AG04450 (cell line): ENCODE measurements around the gene FHL1. TPM values are rescaled to one million over a fixed set of nuclear protein-coding genes. Genes with fewer than 3 reads are reported as not detected.

Experiments
- CTCF ChIA-PET: fragments of 300-600, 350-600 bp; formaldehyde crosslinking; extraction: SDS; loops from one replicate; lab custom pipeline; 2022; ENCODE audit warnings: antibody characterized with exemption, inconsistent platforms; lab: Charles Lee
- POLR2A ChIA-PET: fragments of 350-600 bp; formaldehyde crosslinking; extraction: SDS; loops from one replicate; lab custom pipeline; 2021; ENCODE audit warnings: antibody characterized with exemption, inconsistent platforms; lab: Yijun Ruan, JAX
- DNase-seq: peaks from one replicate; pipeline ENCODE4 v3.0.0-alpha.2; 2011; ENCODE audit warnings: low read depth, low spot score
- H3K27ac ChIP-seq: one replicate; pipeline ENCODE4 v1.5.1; 2012; ENCODE audit warnings: low read depth, low read length, control low read depth
- H3K27me3 ChIP-seq: one replicate; pipeline ENCODE4 v1.6.0; 2012; ENCODE audit warnings: low read length; ENCODE audit not compliant: control insufficient read depth, insufficient read depth
- H3K4me3 ChIP-seq: 2 replicates; pipeline ENCODE4 v1.5.1; 2011; ENCODE audit warnings: mild to moderate bottlenecking, low read depth, low read length, control low read depth
- H3K9me3 ChIP-seq: 2 replicates; pipeline ENCODE4 v1.5.1; 2012; ENCODE audit warnings: low read length; ENCODE audit not compliant: control insufficient read depth, insufficient read depth
- CTCF ChIP-seq: IDR thresholded peaks from 2 replicates; pipeline ENCODE4 v1.5.1; 2011; ENCODE audit warnings: low read depth, low read length, control low read depth, inconsistent platforms
- polyA plus RNA-seq: library from polyadenylated mRNA; depleted of rRNA; stranded (reverse); fragments of >200 nt; gene quantifications from 2 replicates; pipeline ENCODE4 v1.2.3, GENCODE V29; 2011

Gene FHL1
- polyA plus RNA-seq, 1 experiment: 158 TPM

GRCh38 chrX:136143711-136144110 is 3.6 kb upstream of the FHL1 start:
- no peaks in the 10 kb centered on the region for H3K9me3 ChIP-seq
- DNase-seq: no peak
- TF ChIP-seq CTCF: no peak
- ChIA-PET POLR2A (no interaction called here), CTCF (no interaction called here)
- no peak overlapping the region for H3K27ac ChIP-seq
- H3K4me3 ChIP-seq: no peak overlapping the region
- H3K27me3 ChIP-seq: no peaks in the 10 kb centered on the region

- no peak for DNase-seq
- Histone ChIP-seq H3K27me3 (no peaks in the 10 kb centered on the region), H3K4me3 (peak overlapping the region; percentile 66), H3K9me3 (no peaks in the 10 kb centered on the region), H3K27ac (no peak overlapping the region)
- no peak for TF ChIP-seq CTCF
- POLR2A ChIA-PET: no interaction called here
- CTCF ChIA-PET: no interaction called here
These were observed 569 bp upstream of the FHL1 start for GRCh38 chrX:136146614-136147314.

- TF ChIP-seq CTCF: no peak
- Histone ChIP-seq H3K9me3 (no peaks in the 10 kb centered on the region), H3K27ac (no peak overlapping the region), H3K27me3 (no peaks in the 10 kb centered on the region), H3K4me3 (peak overlapping the region; percentile 66)
- no peak for DNase-seq
- CTCF ChIA-PET: no interaction called here
- POLR2A ChIA-PET: no interaction called here
These were observed 643 bp downstream of the FHL1 start for GRCh38 chrX:136147976-136148375.

GRCh38 chrX:136148391-136148790 is 1.1 kb downstream of the FHL1 start:
- no peaks in the 10 kb centered on the region for H3K27me3 ChIP-seq
- ChIA-PET CTCF (interaction anchor here (1.0 kb wide), 1 partner anchor 120 kb away, joined by 4 read pairs; no protein-coding TSS in a partner anchor), POLR2A (no interaction called here)
- H3K4me3 ChIP-seq: peak overlapping the region; percentile 66
- no peak for TF ChIP-seq CTCF
- no peak for DNase-seq
- no peak overlapping the region for H3K27ac ChIP-seq
- H3K9me3 ChIP-seq: no peaks in the 10 kb centered on the region

- CTCF ChIA-PET: interaction anchor here (0.6 kb wide), 1 partner anchor 111 kb away, joined by 3 read pairs; no protein-coding TSS in a partner anchor
- POLR2A ChIA-PET: no interaction called here
These were observed 7.7 kb downstream of the FHL1 start for GRCh38 chrX:136154998-136155397.

More at GRCh38 chrX:136154998-136155397, 7.7 kb downstream of the FHL1 start:
- H3K4me3 ChIP-seq: no peak overlapping the region
- DNase-seq: no peak
- H3K27me3 ChIP-seq: no peaks in the 10 kb centered on the region
- no peak for TF ChIP-seq CTCF
- H3K9me3 ChIP-seq: no peaks in the 10 kb centered on the region
- H3K27ac ChIP-seq: no peak overlapping the region
